ENCODE results near the gene UPK1A.

The UPK1A gene

GRCh38 chr19:35715355-35715809 lies 49.1 kb downstream of the UPK1A start:
- in situ Hi-C loops (cut with MboI; ENCODE audit: low pct_unique_long_range_greater_than_20kb, low sequenced_read_pairs, unreplicated experiment): no loop called here
- no peak for DNase-seq (ENCODE audit: low spot score)
- TF ChIP-seq, protein P1, sequence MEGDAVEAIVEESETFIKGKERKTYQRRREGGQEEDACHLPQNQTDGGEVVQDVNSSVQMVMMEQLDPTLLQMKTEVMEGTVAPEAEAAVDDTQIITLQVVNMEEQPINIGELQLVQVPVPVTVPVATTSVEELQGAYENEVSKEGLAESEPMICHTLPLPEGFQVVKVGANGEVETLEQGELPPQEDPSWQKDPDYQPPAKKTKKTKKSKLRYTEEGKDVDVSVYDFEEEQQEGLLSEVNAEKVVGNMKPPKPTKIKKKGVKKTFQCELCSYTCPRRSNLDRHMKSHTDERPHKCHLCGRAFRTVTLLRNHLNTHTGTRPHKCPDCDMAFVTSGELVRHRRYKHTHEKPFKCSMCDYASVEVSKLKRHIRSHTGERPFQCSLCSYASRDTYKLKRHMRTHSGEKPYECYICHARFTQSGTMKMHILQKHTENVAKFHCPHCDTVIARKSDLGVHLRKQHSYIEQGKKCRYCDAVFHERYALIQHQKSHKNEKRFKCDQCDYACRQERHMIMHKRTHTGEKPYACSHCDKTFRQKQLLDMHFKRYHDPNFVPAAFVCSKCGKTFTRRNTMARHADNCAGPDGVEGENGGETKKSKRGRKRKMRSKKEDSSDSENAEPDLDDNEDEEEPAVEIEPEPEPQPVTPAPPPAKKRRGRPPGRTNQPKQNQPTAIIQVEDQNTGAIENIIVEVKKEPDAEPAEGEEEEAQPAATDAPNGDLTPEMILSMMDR (IDR thresholded peaks at IDR 0.05; ENCODE audit: extremely low read depth, insufficient read depth, missing control alignments): no peak

DNA sequence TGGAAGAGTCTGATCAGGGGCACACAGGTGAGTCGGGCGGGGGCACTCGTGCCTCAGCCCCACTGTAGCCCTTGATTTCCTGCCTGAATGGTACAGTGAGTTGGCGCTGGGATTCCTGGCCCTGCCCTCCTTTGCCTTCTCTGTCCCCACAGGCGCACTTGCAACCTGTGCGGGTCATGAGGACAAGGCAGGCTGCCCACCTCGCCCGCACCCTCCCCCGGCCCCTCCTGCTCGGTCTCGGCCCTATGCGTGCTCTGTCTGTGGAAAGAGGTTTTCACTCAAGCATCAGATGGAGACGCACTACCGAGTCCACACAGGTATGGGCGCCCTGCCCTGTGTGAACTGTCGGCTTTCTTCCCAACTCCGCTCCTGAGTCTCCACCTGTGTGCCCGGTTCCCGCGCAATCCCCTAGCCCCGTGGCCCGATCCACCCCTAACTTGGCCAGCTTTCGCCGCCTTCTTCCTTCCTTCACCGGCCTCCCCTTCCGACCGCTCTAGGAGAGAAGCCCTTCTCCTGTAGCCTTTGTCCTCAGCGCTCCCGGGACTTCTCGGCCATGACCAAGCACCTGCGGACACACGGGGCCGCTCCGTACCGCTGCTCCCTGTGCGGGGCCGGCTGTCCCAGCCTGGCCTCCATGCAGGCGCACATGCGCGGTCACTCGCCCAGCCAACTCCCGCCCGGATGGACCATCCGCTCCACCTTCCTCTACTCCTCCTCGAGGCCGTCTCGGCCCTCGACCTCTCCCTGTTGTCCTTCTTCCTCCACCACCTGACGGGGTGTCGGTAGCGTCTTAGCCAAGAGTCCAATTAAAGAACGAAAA lies 49.9 kb downstream of the UPK1A start:
- TF ChIP-seq, protein P1 (IDR thresholded peaks at IDR 0.05; ENCODE audit: extremely low read depth, insufficient read depth, missing control alignments): no peak
- DNase-seq (ENCODE audit: low spot score): no peak

DNA sequence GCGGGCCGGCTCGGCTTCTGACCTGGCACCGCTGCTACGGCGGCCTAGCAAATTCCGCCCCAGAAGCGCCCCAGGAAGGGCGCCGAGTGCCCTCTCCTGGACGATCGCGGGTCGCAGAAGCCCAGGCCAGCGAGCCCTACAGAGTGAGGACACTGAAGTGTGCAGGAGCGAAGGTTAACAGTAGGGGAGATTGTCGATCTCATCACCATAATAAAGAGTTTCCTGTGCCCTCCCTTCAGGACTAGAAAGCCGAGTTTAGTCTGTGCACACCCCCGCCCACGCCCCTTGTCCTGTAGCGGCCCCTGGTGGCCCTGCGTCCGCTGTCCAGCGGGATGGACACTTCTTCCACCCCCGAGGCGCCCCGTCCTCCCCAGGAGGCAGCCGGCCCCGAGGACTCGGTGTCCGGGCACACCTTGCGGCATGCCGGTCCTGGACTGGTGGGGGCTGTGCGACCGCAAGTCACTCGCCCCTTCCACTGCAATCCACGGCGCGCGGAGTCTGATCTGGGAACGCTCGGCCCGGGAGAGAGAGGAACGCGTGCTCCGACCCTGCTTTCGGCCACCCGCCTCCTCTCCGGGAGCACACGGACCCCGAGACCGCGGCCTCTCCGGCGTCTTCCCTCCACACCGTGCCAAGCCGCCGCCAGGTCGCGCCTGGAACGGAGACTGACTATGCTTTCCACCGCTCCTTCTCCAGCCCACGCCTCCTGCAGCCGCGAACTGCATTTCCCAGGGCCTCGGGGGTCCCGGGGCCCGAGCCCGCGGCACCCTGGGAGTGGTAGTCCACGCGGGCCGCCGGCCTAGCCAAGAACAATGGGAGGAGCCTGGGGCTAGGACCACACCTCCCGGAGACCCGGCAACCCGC lies 50.7 kb downstream of the UPK1A start:
- in situ Hi-C loops (cut with MboI; ENCODE audit: low pct_unique_long_range_greater_than_20kb, low sequenced_read_pairs, unreplicated experiment): no loop called here
- TF ChIP-seq, protein P1 (IDR thresholded peaks at IDR 0.05; ENCODE audit: extremely low read depth, insufficient read depth, missing control alignments): peak; percentile 69

More for the DNA sequence above, 49.9 kb downstream of the UPK1A start:
- in situ Hi-C loops (cut with MboI; ENCODE audit: low pct_unique_long_range_greater_than_20kb, low sequenced_read_pairs, unreplicated experiment): no loop called here

DNA sequence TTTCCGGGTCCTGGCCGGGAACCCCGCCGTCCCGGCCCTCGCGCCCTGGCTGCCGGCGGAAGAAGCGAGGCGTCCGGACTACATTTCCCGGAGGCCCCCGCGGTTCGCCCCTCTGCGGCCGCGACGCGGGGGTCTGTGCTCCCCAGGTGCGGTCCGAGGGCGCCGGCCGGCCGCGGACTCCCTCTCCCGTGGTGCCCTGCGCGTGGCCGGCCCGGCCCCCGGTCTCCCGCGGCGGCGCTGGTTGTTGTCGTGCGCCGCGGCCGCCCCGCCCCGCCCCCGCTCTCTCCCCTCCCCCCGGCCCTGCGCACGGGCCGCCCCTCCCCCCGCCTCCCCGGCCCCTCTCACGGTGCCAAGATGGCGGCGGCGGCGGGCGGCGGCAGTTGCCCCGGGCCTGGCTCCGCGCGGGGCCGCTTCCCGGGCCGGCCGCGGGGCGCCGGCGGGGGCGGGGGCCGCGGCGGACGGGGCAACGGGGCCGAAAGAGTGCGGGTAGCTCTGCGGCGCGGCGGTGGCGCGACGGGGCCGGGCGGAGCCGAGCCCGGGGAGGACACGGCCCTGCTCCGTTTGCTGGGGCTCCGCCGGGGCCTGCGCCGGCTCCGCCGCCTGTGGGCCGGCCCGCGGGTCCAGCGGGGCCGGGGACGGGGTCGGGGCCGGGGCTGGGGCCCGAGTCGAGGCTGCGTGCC lies 51.5 kb downstream of the UPK1A start, which contains the start of gene KMT2B:
KMT2B (plus strand) TSS at position 339 of the 680 bp plus-strand sequence; CDS start at position 355, 16 bp downstream.
- TF ChIP-seq, protein P1 (IDR thresholded peaks at IDR 0.05; ENCODE audit: extremely low read depth, insufficient read depth, missing control alignments): no peak
- DNase-seq (ENCODE audit: low spot score): peak; percentile 99
- in situ Hi-C loops (cut with MboI; ENCODE audit: low pct_unique_long_range_greater_than_20kb, low sequenced_read_pairs, unreplicated experiment): no loop called here

More for the DNA sequence above, 50.7 kb downstream of the UPK1A start:
- DNase-seq (ENCODE audit: low spot score): peak; percentile 86

- in situ Hi-C loops (cut with MboI; ENCODE audit: low pct_unique_long_range_greater_than_20kb, low sequenced_read_pairs, unreplicated experiment): no loop called here
- TF ChIP-seq, protein P1 (IDR thresholded peaks at IDR 0.05; ENCODE audit: extremely low read depth, insufficient read depth, missing control alignments): no peak
- DNase-seq (ENCODE audit: low spot score): peak; percentile 75
Measured at GRCh38 chr19:35718345-35719041, 52.2 kb downstream of the UPK1A start.

Data from GM13977 (cell line).